HG03103 (cell line): ENCODE data around the gene OR1F1.

Source experiments
- ATAC-seq: cut with Tn5 transposase; IDR thresholded peaks from one replicate; pipeline ENCODE4 v1.9.1; 2021; ENCODE audit warnings: low read depth; ENCODE audit not compliant: unreplicated experiment

OR1F1 gene

DNA sequence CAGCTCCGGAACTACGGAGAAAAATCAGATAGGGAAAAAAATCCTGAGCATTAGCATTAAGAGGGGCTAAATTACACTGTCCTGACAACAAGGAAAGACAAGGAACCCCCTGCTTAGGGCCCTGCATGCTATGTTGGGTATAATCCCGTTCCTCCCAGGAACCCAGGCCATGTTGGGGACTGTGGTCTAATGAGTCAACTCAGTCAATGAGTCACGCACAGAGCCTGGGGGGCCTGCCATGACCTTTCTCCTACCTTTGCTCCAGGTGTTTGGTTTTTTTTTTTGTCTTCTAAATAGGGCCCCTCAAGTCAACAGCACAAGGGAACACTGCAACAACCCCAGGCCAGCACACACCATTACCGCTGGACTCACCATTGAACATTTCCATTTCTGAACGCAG lies 55.9 kb downstream of the OR1F1 start:
- ATAC-seq: no peak

DNA sequence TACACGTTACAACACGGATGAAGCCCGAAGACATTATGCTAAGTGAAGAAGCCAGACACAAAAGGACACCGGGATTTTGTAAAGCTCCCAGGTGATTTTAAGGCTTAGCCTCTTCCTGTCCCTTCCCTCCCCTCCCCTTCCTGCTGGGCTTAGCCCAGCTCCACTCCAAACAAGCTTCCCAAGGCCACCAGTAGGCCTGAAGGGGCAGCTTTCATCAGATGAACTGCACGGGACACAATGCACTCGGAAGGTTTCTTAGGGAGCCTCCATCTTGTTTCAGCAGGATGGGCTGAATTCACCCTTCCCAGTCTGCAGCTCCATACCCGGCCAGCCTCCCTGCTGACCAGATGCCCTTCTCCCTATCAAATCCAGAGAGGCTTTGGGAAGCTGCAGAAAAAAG lies 58.0 kb downstream of the OR1F1 start:
- no peak for ATAC-seq

DNA sequence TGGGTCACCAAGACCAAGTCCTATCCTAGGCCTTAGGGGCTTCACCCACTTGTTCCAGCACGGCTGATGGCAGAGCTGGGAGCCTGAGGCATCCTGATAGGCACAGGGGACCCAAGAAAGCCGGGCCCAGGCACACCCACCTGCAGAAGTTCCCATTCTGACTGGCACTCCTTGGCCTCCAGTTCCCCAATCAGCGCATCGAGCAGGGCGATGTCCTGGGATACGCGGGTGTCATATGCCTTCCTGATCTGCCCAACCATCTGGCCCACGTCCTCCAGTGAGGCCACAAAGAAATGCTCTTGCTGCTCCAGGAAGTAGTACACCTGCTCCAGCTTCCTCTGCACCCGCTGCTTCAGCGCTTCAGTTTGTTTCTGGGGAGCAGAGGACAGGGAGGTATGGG lies 58.9 kb downstream of the OR1F1 start:
- no peak for ATAC-seq

DNA sequence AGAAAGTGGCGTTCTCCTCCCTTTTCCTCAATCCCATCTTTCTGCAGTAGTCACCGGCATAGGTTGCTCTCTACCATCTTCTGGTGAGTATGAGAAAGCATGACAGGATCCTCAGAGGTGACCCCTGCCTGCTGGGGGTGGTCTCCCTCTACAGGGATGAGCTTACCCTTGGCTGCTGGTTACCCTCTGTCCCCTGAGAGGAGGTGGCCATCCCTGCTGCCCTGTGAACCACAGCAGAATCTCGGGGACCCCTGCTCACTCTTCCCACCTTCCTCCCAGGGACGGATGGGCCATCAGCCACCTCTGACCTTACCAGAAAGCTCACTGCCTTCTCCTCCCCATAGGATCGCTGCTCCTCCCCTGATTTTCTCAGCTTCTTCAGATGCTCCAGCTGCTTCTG lies 60.6 kb downstream of the OR1F1 start:
- ATAC-seq: no peak

DNA sequence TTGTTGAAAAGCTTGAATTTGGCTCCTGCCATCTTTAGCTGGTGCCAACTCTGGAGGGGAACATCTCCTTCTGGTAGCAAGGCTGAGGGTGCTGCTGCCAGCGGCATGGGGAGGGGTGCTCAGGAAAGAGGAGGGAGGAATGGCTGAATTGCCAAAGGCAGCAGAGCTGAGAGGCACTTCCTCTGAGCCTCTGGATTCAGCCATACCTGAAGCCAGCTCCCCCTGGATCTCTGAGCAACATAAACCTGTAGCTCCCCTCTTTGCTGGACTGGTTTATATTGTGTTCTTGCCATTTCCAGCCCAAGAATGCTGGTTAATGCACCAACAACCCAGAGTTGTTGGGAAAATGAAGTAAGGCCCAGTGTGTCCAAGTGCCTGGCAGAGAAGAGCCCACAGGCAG lies 61.0 kb downstream of the OR1F1 start:
- ATAC-seq: no peak

DNA sequence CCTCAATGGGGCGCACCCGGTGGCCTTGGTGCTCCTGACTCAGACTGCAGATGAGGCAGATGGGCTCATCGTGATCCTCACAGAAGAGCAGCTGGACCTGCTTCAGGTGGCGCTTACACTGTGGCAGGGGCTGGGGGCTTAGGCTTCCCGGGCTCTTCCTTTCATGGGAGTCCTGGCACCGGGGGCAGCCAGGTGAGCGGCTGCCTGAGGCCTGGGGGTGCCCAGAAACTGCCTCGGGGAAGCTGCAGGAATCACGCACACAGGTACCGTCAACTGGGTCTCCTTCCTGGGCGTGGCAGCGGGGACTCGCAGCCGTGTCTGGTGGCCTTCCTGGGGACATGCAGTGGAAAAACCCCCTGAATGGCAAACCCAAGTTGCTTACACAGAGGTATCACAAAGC lies 61.4 kb downstream of the OR1F1 start:
- ATAC-seq: no peak

DNA sequence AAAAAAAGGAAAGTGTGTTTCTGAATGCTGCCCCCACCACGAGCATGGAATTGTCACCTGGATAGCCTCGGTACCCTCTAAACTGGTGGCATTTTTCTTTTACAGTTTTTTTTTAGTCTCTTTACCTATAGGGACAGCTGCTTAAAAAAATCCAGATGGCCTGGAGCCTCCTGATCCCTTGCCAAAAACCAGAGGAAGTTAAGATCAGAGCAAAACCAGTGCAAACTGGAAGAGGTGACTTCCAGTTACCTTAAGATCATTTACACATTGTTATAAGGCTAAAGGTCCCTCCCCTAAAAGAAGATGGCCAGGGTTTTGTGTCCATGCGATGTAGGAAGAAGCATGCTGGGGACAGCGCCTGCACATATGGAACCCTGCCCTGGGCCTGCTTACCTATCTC lies 65.0 kb downstream of the OR1F1 start:
- ATAC-seq: no peak

DNA sequence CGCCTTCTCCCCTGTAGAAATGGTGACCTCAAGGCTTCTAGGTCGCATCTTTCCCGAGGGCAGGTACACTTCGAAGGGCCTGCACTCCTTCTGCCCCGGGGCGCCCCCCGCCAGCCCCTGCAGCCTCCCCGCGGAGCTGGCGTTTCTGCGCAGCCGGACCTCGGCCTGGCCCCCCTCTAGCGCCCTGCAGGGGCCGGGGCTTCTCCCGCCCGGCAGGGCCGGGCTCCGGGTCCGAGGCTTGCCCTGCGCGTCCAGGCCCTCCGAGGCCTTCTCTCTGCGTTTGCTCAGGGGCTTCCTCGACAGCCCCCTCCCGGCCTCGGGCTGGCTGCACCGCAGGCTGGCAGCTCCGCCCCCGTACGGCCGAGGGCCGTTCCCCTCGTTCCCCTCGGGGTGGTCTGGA lies 66.3 kb downstream of the OR1F1 start:
- ATAC-seq: no peak
